T-cell (primary cell): ENCODE data around the gene TMEM161A. TPM values are rescaled to one million over a fixed set of nuclear protein-coding genes. Genes with fewer than 3 reads are reported as not detected.

Experiments
- ATAC-seq, 4 experiments: fragments of 200-7000 bp in 3 of 4; fragments of 150-1000 bp in 1 of 4; cut with Tn5 transposase; replicated peaks in 1 of 4; 1 replicate in 3 of 4; 2 replicates in 1 of 4; pipeline ENCODE4 v1.10.0; 2021; ENCODE audit warnings: moderate library complexity in 3 of 4, mild to moderate bottlenecking in 2 of 4, moderate number of reproducible peaks in 1 of 4
- CTCF ChIA-PET, 2 donors: fragments of 300-600 bp; sonication (Branson Sonifier 250); formaldehyde crosslinking; loops; one replicate each; lab custom pipeline; 2022; ENCODE audit warnings: antibody characterized with exemption in 2 of 2; lab: Charles Lee
- POLR2A ChIA-PET, 2 donors: fragments of 300-600 bp; sonication (Branson Sonifier 250); formaldehyde crosslinking; loops; one replicate each; lab custom pipeline; 2022; ENCODE audit warnings: antibody characterized with exemption in 2 of 2; lab: Charles Lee
- DNase-seq, 35 experiments: peaks; one replicate each; pipeline versions ENCODE4 v3.0.0 to v3.0.0-alpha.2; 2013 to 2023
- H3K27ac ChIP-seq: one replicate; pipeline ENCODE4 v1.5.1; 2013; ENCODE audit warnings: low read length
- H3K27me3 ChIP-seq, 2 experiments: replicated peaks in 1 of 2; 1 replicate in 1 of 2; 2 replicates in 1 of 2; pipeline versions ENCODE4 v1.6.1 to v1.7.0; 2013; ENCODE audit warnings: low read length in 1 of 2, mixed read lengths in 1 of 2; ENCODE audit not compliant: control insufficient read depth in 2 of 2, insufficient read depth in 2 of 2; ENCODE audit errors: extremely low read depth in 1 of 2
- H3K36me3 ChIP-seq, 2 donors: 1 replicate in 1 of 2; 2 replicates in 1 of 2; pipeline versions ENCODE4 v1.6.1 to v1.7.0; 2013; ENCODE audit warnings: low read length in 1 of 2; ENCODE audit not compliant: control insufficient read depth in 2 of 2, insufficient read depth in 1 of 2; ENCODE audit errors: extremely low read depth in 1 of 2
- H3K4me1 ChIP-seq, 2 experiments: 1 replicate in 1 of 2; 2 replicates in 1 of 2; pipeline versions ENCODE4 v1.6.1 to v1.7.0; 2013; ENCODE audit warnings: low read length in 2 of 2, mixed read lengths in 1 of 2; ENCODE audit not compliant: insufficient read depth in 2 of 2, control insufficient read depth in 1 of 2; ENCODE audit errors: extremely low read depth in 1 of 2
- H3K4me3 ChIP-seq, 2 donors: 1 replicate in 1 of 2; 2 replicates in 1 of 2; pipeline versions ENCODE4 v1.5.1 to v1.7.0; 2013; ENCODE audit warnings: mild to moderate bottlenecking in 2 of 2, low read length in 1 of 2, moderate library complexity in 1 of 2; ENCODE audit not compliant: control insufficient read depth in 1 of 2; ENCODE audit errors: extremely low read depth in 1 of 2
- H3K9me3 ChIP-seq: 2 replicates; pipeline ENCODE4 v1.7.0; 2013
- H3K27ac Mint-ChIP-seq, 2 donors: one replicate each; pipeline ENCODE4 v1.8.0; 2020 to 2021; ENCODE audit warnings: mild to moderate bottlenecking in 2 of 2, mixed read lengths in 2 of 2
- H3K27me3 Mint-ChIP-seq, 2 donors: one replicate each; pipeline ENCODE4 v1.8.0; 2021 to 2022; ENCODE audit warnings: mixed read lengths in 2 of 2
- H3K36me3 Mint-ChIP-seq: one replicate; pipeline ENCODE4 v1.8.0; 2021; ENCODE audit warnings: mixed read lengths
- H3K4me1 Mint-ChIP-seq, 3 donors: one replicate each; pipeline ENCODE4 v1.8.0; 2020 to 2022; ENCODE audit warnings: mixed read lengths in 3 of 3, mild to moderate bottlenecking in 1 of 3
- H3K4me3 Mint-ChIP-seq, 3 donors: one replicate each; pipeline ENCODE4 v1.8.0; 2020 to 2022; ENCODE audit warnings: mild to moderate bottlenecking in 3 of 3, mixed read lengths in 3 of 3, moderate library complexity in 3 of 3
- H3K9me3 Mint-ChIP-seq, 3 donors: one replicate each; pipeline ENCODE4 v1.8.0; 2020 to 2022; ENCODE audit warnings: mixed read lengths in 3 of 3
- WGBS: methylation state at CpG from one replicate; pipeline ENCODE4 v1.1.5; 2013; ENCODE audit warnings: missing lambda C conversion rate; ENCODE audit not compliant: insufficient coverage; 5-methylcytosine and 5-hydroxymethylcytosine counted together
- total RNA-seq, 35 experiments: library from RNA in 6 of 35; stranded (reverse) in 6 of 35; fragments of 120-200 nt in 1 of 35; gene quantifications; one replicate each; pipeline versions ENCODE4 v1.2.1 to v1.2.4 and lab custom pipeline; 2013 to 2026

TMEM161A gene
- total RNA-seq (10 to 100 TPM; 14.3 to 36.7 (median 34.4) TPM), total RNA-seq (lab: John Stamatoyannopoulos, UW) (11.5 to 35.9 (median 15.6) reads per million in 29 experiments)
- 12.4 TPM for total RNA-seq (2013)

GRCh38 chr19:19138109-19138981 lies at the start of gene TMEM161A:
TMEM161A (minus strand) TSS chr19:19138478; CDS start chr19:19138428, 50 bp downstream.
- peak; percentile 90 to 99 (median 95) for DNase-seq
- POLR2A ChIA-PET = no interaction called here
- H3K9me3 Mint-ChIP-seq = no peaks in the 10 kb centered on the region

GRCh38 chr19:19186742-19187141 lies 48.5 kb upstream of the TMEM161A start:
- CTCF ChIA-PET = no interaction called here
- ATAC-seq = no peak

More at GRCh38 chr19:19138109-19138981, at the start of gene TMEM161A:
- no peaks in the 10 kb centered on the region for H3K36me3 ChIP-seq
- peak within 1 kb of the TSS; percentile 70 for H3K27ac ChIP-seq
- H3K27me3 Mint-ChIP-seq = peaks cover 0 to 2% of the 10 kb centered on the region in 2 donors
- peaks cover 3 to 32% of the 10 kb centered on the region in 2 experiments for H3K4me1 ChIP-seq
- H3K4me3 ChIP-seq = peak within 1 kb of the TSS; percentile 88 to 95
- CTCF ChIA-PET = no interaction called here
- no peaks in the 10 kb centered on the region for H3K9me3 ChIP-seq
- WGBS = 4% methylated on average over 33 of the region's 42 CpGs
- peaks cover 32 to 38% (median 36%) of the 10 kb centered on the region in 3 donors for H3K4me1 Mint-ChIP-seq
- no peaks in the 10 kb centered on the region for H3K36me3 Mint-ChIP-seq
- peak within 1 kb of the TSS; percentile 90 to 97 for H3K27ac Mint-ChIP-seq
- ATAC-seq = peak; percentile 100
- peaks cover 0 to 7% of the 10 kb centered on the region in 2 experiments for H3K27me3 ChIP-seq
- peak within 1 kb of the TSS; percentile 88 to 98 (median 90) for H3K4me3 Mint-ChIP-seq

GRCh38 chr19:19185853-19186740 lies 47.8 kb upstream of the TMEM161A start:
- 76% methylated on average over 3 of the region's 9 CpGs for WGBS
- Mint-ChIP-seq H3K4me3 (no peak overlapping the region), H3K9me3 (no peaks in the 10 kb centered on the region), H3K27ac (peak overlapping the region in 1 of 2 donors; percentile 52), H3K4me1 (peaks cover 29 to 35% (median 34%) of the 10 kb centered on the region in 3 donors), H3K36me3 (peaks cover 30% of the 10 kb centered on the region), H3K27me3 (no peaks in the 10 kb centered on the region)
- H3K4me3 ChIP-seq = no peak overlapping the region
- DNase-seq (peak; percentile 21 to 76 (median 49)), ATAC-seq (peak; percentile 84 to 89 (median 88))
- H3K9me3 ChIP-seq = no peaks in the 10 kb centered on the region
- ChIA-PET CTCF (no interaction called here), POLR2A (interaction anchor here in 1 of 2 donors (0.5 kb wide), 1 partner anchor 39 kb away, joined by 3 read pairs; no protein-coding TSS in a partner anchor)
- peaks cover 6 to 31% of the 10 kb centered on the region in 2 experiments for H3K4me1 ChIP-seq
- no peak overlapping the region for H3K27ac ChIP-seq
- H3K27me3 ChIP-seq = no peaks in the 10 kb centered on the region
- peaks cover 14 to 29% of the 10 kb centered on the region in 2 donors for H3K36me3 ChIP-seq

More at GRCh38 chr19:19186742-19187141, 48.5 kb upstream of the TMEM161A start:
- H3K27me3 Mint-ChIP-seq = no peaks in the 10 kb centered on the region
- POLR2A ChIA-PET = interaction anchor here in 1 of 2 donors (0.7 kb wide), 1 partner anchor 199 kb away, joined by 6 read pairs; no protein-coding TSS in a partner anchor
- peaks cover 9 to 37% of the 10 kb centered on the region in 2 experiments for H3K4me1 ChIP-seq
- H3K4me1 Mint-ChIP-seq = peaks cover 29 to 41% (median 38%) of the 10 kb centered on the region in 3 donors
- no peak for DNase-seq
- WGBS = 96% methylated on average over 14 of the region's 14 CpGs
- peaks cover 10 to 23% of the 10 kb centered on the region in 2 donors for H3K36me3 ChIP-seq
- no peaks in the 10 kb centered on the region for H3K9me3 Mint-ChIP-seq
- H3K4me3 Mint-ChIP-seq = no peak overlapping the region
- no peaks in the 10 kb centered on the region for H3K9me3 ChIP-seq
- H3K27ac Mint-ChIP-seq = no peak overlapping the region
- H3K36me3 Mint-ChIP-seq = peaks cover 26% of the 10 kb centered on the region
- H3K27me3 ChIP-seq = no peaks in the 10 kb centered on the region
- no peak overlapping the region for H3K27ac ChIP-seq
- H3K4me3 ChIP-seq = no peak overlapping the region

GRCh38 chr19:19181488-19181998 lies 43.3 kb upstream of the TMEM161A start:
- ChIA-PET CTCF (no interaction called here), POLR2A (no interaction called here)
- H3K4me3 Mint-ChIP-seq = no peak overlapping the region
- Histone ChIP-seq H3K27ac (no peak overlapping the region), H3K4me1 (peaks cover 0 to 7% of the 10 kb centered on the region in 2 experiments), H3K9me3 (no peaks in the 10 kb centered on the region), H3K36me3 (peaks cover 22 to 40% of the 10 kb centered on the region in 2 donors), H3K27me3 (no peaks in the 10 kb centered on the region), H3K4me3 (no peak overlapping the region)
- ATAC-seq = no peak
- H3K27me3 Mint-ChIP-seq = no peaks in the 10 kb centered on the region
- peaks cover 27% of the 10 kb centered on the region for H3K36me3 Mint-ChIP-seq
- DNase-seq = no peak
- 100% methylated on average over 6 of the region's 9 CpGs for WGBS
- H3K4me1 Mint-ChIP-seq = peaks cover 6 to 7% (median 6%) of the 10 kb centered on the region in 3 donors
- H3K27ac Mint-ChIP-seq = no peak overlapping the region
- no peaks in the 10 kb centered on the region for H3K9me3 Mint-ChIP-seq

DNA sequence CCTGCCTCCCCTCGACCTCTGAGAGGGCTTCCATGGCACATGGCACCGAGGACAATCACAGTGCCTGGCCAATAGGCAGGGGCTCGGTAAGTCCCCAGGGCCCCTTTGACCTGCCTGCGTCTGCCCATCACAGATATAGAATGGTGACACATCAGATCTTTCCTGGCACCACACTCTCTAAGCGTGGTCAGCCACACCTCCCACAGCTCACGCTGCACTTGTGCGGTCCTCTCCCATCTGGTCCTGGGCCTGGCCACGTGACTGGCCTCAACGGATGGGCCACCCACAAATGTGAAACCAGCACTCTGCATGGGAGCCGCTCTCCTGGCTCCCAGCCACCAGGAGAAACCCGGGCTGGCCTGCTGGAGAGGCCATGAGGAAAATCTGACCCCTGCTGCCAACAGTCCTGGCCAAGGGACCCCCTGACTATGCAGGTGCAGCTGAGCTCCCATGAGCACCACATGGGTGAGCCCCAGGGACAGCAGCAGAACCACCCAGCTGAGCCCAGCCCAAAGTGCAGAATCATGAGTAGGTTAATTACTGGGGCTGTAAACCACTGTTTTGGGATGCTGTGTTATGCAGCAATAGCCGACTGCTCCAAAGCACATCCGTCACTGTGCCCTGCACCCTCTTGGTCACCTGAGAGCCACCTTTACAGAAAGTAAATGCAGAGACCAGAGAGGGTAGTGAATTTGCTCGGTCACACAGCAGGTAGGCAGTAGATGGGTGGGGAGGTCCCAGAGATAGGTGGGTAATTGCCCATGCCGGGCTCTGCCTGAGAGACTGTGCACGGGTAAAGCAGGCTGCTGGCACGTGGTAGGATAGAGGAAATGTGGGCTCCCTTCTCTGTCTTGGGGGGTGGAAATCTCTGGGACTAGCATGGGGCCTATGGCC lies 41.5 kb upstream of the TMEM161A start:
- DNase-seq (no peak), ATAC-seq (no peak)
- Histone ChIP-seq H3K9me3 (no peaks in the 10 kb centered on the region), H3K4me1 (peaks cover 0 to 4% of the 10 kb centered on the region in 2 experiments), H3K36me3 (peaks cover 22 to 34% of the 10 kb centered on the region in 2 donors), H3K27me3 (no peaks in the 10 kb centered on the region), H3K27ac (no peak overlapping the region), H3K4me3 (no peak overlapping the region)
- POLR2A ChIA-PET = no interaction called here
- Mint-ChIP-seq H3K27me3 (no peaks in the 10 kb centered on the region), H3K9me3 (no peaks in the 10 kb centered on the region), H3K27ac (no peak overlapping the region), H3K4me3 (no peak overlapping the region), H3K4me1 (peaks cover 0 to 3% (median 0%) of the 10 kb centered on the region in 3 donors), H3K36me3 (peaks cover 23% of the 10 kb centered on the region)
- WGBS = 85% methylated on average over 15 of the region's 17 CpGs
- CTCF ChIA-PET = no interaction called here
